ENCODE results near the gene SFSWAP.

The SFSWAP gene

DNA sequence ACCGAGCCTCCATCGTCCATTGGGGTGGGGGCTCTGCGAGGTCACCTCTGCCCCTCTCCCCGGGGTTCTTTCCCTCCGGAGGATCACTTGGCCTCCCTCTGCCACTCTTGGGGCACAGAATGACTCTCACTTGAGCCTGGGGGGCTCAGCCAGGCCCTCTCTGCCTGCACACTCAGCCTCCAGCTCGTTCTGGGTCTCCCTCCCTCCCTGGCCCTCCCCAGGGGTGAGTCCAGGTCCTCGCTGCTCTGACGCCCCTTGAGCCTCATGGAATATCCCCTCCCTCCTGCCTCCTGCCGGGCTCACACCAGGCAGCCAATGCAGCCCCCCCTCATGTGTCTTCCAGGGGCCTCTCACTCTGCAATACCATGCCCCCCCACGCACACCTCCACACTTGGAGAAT, 17.7 kb upstream of the SFSWAP start:
- H3K4me3 ChIP-seq = no peak overlapping the region
- no peak for DNase-seq (ENCODE audit: low spot score)
- TF ChIP-seq, protein P1, sequence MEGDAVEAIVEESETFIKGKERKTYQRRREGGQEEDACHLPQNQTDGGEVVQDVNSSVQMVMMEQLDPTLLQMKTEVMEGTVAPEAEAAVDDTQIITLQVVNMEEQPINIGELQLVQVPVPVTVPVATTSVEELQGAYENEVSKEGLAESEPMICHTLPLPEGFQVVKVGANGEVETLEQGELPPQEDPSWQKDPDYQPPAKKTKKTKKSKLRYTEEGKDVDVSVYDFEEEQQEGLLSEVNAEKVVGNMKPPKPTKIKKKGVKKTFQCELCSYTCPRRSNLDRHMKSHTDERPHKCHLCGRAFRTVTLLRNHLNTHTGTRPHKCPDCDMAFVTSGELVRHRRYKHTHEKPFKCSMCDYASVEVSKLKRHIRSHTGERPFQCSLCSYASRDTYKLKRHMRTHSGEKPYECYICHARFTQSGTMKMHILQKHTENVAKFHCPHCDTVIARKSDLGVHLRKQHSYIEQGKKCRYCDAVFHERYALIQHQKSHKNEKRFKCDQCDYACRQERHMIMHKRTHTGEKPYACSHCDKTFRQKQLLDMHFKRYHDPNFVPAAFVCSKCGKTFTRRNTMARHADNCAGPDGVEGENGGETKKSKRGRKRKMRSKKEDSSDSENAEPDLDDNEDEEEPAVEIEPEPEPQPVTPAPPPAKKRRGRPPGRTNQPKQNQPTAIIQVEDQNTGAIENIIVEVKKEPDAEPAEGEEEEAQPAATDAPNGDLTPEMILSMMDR (IDR thresholded peaks at IDR 0.05) = no peak
- no peak overlapping the region for H3K27ac ChIP-seq

DNA sequence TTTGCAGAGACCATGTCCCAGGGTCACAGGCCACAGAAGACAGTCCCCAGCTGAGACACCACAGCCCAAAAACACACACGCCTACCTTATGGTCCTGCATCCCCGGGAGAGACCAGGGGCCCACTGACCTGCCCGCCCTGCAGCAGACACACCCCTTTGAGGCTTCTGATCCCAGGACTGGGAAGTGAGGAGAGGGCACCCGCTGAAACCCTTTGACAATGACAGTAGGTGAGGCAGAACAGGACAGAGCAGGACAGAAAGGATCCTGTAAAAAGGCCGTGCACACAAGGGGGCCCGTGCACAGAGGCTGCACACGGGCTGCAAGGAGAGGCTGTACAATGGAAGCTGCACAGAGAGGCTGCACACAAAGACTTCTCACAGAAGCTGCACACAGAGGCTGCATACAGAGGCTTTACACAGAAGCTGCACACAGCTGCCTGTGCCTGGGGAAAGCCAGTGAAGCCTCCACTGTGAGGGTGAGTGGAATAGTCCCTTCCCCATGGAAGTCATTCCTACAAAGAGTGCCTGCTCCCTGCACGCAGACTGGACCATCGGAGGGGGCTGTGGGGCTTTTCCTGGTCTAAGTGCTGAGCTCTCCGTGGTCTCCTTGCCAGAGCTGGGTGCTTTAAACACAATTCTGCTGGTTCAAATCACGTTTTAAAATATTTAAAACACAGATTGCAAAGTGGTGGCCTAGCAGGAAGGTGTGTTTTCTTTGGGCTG, 16.6 kb upstream of the SFSWAP start:
- H3K27ac ChIP-seq = no peak overlapping the region
- DNase-seq (ENCODE audit: low spot score) = no peak
- H3K4me3 ChIP-seq = no peak overlapping the region
- TF ChIP-seq, protein P1 (IDR thresholded peaks at IDR 0.05) = no peak

DNA sequence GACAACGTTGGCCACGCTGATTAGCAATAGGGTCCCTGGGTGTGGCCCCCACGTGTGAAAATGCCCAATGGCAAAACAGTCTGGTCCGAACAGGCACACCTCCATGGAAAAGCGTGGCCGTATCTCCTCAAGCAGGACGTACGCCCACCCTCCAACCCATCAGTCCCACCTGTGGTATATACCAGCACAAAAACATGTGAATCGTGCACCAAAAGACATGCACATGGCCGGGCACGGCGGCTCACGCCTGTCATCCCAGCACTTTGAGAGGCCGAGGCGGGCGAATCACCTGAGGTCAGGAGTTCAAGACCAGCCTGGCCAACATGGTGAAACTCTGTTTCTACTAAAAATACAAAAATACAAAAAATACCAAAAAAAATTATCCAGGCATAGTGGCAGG, 14.9 kb upstream of the SFSWAP start:
- TF ChIP-seq, protein P1 (IDR thresholded peaks at IDR 0.05) = no peak
- Histone ChIP-seq H3K4me3 (no peak overlapping the region), H3K27ac (no peak overlapping the region)
- DNase-seq (ENCODE audit: low spot score) = no peak

DNA sequence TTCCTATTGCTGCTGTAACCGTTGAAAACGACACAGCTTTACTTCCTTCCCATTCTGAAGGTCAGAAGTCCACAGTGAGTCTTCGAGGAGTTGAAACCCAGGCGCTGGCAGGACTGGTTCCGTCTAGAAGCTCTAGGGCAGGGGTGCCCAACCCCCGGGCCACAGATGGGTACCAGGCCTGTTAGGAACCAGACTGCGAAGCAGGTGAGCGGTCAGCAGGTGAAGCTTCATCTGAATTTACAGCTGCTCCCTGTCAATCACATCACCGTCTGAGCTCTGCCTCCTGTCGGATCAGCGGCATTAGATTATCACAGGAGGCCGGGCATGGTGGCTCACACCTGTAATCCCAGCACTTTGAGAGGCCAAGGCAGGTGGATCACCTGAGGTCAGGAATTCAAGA, 12.6 kb upstream of the SFSWAP start:
- TF ChIP-seq, protein P1 (IDR thresholded peaks at IDR 0.05) = no peak
- Histone ChIP-seq H3K27ac (no peak overlapping the region), H3K4me3 (no peak overlapping the region)
- no peak for DNase-seq (ENCODE audit: low spot score)

DNA sequence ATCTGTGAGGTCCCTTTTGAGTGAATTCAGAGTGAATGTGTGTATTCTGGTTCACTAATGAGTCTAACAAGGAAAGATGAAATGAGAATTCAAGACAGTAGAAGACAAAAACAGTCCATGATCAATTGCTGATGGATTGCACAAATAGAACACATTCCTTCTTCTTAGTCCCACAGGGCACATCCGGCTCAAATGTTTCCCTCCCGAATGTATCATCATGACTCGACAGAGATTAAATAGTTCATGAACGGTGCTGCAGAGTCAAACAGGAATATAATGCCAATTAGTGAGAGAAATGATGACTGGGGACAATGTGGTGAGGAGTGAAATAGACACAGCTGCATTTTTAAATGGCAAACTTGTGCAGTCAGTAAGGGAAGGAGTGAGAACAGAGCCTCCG, 11.5 kb upstream of the SFSWAP start:
- Histone ChIP-seq H3K4me3 (no peak overlapping the region), H3K27ac (no peak overlapping the region)
- TF ChIP-seq, protein P1 (IDR thresholded peaks at IDR 0.05) = no peak
- DNase-seq (ENCODE audit: low spot score) = no peak

DNA sequence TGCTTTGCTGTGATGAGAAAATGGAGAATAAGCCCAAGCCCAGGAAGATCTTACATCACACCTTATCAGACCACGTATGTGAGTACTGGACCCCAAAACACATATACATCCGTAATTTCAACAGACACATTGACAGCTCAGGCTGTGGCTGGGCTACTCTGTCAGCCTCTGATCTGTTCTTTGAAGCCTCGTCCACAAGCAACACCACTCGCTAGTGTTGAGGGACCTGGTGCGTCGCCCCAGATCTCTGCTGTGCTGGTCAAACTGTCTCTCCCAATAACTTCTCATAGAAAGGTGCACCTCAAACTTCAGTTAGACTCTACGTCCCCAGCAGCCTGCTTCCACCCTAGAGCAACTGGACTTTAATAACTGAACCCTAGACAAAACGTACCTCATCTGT, 10.6 kb upstream of the SFSWAP start:
- no peak for DNase-seq (ENCODE audit: low spot score)
- Histone ChIP-seq H3K27ac (no peak overlapping the region), H3K4me3 (no peak overlapping the region)
- TF ChIP-seq, protein P1 (IDR thresholded peaks at IDR 0.05) = no peak
